C1 segment of cervical spinal cord (tissue), 14 donors: ENCODE measurements around the gene NFIC.
"Not testable (repeated sequence)": the region's sequence is repeated elsewhere in the genome, so short reads cannot be mapped to it uniquely, and the experiment has no call there.

ENCODE experiments used
- DNase-seq, 14 donors: peaks; one replicate each; lab custom pipeline; 2025; lab: John Stamatoyannopoulos, UW

NFIC gene

DNA sequence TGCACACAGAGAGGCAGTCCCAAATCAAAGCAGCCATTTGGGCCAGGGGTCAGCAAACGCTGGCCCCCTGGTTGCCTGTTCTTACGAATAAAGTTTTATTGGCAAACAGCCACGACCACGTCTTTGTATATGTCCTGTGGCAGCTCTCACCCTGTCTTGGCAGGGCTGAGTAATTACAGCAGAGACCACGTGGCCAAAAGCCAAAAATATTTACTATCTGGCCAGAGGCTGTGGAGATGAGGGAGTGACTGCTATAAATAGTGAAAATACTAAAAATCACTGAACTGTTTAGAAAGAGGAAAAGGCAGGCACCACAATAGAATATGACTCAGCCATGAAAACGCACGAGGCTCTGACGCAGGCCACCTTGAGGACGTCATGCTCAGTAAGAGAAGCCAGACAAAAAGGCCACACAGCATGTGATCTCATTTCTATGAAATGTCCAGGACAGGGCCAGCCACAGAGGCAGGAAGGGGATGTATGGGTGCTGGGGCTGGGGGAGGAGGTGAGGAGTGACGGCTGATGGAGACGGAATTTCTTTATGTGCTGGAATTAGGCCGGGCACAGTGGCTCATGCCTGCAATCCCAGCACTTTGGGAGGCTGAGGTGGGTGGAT, 84.5 kb downstream of the NFIC start:
- peak in 3 of 14 donors; percentile 18 to 51 (median 43) for DNase-seq

DNA sequence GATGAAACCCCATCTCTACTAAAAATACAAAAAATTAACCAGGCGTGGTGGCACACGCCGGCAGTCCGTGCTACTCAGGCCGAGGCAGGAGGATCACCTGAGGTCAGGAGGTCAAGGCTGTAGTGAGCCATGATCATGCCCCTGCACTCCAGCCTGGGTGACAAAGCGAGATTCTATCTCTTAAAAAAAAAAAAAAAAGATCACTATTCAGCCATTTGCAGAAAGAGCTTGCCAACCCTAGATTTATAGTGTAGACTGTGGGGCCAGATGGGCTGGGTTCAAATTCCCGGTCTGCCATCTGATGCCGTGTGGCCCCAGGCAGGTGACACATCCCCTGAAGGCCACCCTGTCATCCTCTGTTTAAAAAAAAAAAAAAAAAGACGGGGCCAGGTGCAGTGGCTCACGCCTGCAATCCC, 85.1 kb downstream of the NFIC start:
- DNase-seq: no peak

- no peak for DNase-seq
These were observed 86.0 kb downstream of the NFIC start for GRCh38 chr19:3452171-3452941.

DNA sequence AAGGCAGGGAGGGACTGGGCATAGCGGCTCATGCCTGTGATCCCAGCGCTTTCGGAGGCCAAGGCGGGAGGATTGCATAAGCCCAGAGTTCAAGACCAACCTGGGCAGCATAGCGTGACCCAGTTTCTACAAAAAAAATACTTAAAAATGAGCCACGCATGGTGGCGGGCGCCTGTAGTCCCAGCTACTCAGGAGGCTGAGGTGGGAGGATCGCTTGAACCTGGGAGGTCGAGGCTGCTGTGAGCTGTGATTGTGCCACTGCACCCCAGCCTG, 86.5 kb downstream of the NFIC start:
- not testable (repeated sequence) for DNase-seq

- DNase-seq: no peak
These were observed 87.5 kb downstream of the NFIC start for GRCh38 chr19:3453840-3454239.

GRCh38 chr19:3454656-3455392, 88.4 kb downstream of the NFIC start:
- no peak for DNase-seq

DNA sequence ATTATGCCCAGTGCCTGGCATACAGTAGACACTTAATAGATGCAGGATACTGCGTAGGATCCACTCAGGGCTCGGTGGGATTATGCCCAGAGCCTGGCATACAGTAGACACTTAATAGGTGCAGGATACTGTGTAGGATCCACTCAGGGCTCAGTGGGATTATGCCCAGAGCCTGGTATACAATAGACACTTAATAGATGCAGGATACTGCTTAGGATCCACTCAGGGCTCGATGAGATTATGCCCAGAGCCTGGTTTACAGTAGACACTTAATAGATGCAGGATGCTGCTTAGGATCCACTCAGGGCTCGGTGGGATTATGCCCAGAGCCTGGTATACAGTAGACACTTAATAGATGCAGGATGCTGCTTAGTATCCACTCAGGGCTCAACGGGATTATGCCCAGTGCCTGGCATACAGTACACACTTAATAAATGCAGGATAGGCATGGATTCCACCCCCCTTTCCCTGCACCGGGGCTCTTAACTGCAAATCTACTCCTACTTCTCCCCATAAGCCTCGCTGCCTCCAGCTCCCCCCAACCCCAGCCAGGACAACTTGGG, 89.1 kb downstream of the NFIC start:
- no peak for DNase-seq

DNA sequence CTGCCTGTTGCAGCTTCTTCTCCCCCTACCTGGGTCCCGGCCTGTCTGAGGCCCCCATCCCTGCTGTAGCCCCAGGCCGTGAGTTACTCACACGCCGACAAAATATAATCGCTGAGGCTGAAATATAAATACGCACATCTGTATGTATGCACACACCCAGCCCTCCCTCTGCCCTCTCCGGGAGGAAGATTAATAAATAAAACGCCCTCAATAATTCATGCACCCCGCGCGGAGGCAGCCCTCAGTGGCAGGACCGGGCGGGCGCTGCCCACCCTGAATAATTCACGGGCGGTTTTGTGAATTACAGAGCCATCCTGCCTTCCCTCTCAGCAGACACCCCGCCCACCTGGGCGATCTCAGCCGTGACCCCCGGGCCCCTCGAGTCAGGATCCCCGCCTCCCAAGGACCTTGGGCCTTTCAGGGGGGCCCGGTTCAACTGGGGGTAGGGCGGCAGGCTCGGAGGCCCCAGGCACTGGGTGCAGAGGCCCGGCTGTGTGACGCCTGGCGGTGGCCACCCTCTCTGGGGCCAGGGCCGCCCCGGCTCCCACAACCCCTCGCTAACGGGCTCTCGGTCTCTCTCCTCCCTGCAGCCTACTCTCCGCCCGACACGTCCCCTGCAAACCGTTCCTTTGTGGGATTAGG, 89.7 kb downstream of the NFIC start:
- DNase-seq: no peak

DNA sequence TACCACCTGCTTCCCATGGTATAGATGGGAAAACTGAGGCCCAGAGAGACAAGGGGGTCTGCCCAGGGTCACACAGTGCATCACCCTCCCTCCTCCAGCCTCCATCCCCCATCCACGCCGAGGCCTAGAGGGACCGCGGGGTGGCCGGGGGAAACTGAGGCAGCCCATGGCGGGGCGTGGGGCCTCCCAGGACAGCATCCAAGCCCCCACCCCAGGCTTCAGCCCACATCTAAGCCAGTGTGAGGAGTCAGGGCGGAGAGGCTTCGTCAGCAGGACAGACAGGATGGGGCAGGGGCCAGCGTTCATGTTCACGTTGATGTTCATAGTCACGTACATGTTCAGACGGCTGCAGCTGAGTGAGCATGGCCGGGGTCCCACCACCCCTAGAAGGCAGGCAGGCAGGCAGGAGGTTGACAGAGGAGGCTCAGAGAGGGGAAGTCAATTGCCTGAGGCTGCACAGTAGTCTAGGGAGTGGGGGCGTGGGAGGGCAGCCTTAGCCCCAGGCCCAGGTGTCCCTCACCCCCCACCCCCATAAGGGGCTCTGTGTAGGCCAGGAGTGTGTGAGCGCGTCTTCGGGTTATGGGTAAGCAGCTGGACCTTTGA, 90.6 kb downstream of the NFIC start:
- no peak for DNase-seq

- peak in 2 of 14 donors; percentile 20 to 38 for DNase-seq
These were observed 91.3 kb downstream of the NFIC start for GRCh38 chr19:3457528-3458228.

DNA sequence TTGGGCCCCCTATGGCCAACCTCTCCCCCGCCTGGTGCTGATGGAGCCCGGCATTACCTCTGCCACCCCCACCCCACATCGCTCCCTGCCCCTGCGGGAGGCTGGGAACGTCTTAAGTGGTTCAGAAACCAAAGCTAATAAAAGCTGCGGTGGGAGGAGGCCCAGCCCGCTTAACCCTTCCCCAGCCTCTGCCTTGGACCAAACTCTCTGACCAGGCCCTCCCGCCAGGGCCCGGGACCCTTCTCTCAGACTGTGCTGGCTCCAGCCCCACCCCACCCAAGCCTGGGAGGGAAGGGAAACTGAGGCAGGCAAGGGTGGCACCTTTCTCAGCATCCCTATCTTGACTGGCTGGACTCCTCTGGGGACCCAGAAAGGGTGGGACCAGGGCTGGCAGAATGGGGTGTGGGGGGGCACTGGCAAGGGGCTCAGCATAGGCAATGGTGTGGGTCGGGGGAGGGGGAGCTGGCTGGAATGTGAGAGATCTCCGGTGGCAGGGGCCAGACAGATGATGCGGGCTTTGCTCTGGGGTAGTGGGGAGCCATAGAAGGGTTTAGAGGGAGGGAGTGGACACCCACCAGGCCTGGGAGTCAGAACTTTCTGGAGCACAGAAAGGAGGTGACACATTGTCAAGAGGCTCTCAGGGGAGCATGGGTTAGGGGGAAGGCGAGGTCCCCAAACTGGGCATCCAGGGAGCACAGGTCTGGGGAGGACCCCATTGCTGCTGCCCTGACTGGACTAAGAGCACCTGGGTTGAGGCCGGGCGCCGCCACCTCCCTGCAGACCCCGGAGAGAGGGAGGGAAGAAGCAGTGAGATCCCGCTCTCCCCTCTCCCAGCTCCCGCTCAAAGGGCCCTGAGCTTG, 92.1 kb downstream of the NFIC start:
- DNase-seq: peak in 3 of 14 donors; percentile 14 to 47 (median 45)

GRCh38 chr19:3459089-3459881, 92.9 kb downstream of the NFIC start:
- peak in 12 of 14 donors; percentile 16 to 85 (median 64) for DNase-seq

DNA sequence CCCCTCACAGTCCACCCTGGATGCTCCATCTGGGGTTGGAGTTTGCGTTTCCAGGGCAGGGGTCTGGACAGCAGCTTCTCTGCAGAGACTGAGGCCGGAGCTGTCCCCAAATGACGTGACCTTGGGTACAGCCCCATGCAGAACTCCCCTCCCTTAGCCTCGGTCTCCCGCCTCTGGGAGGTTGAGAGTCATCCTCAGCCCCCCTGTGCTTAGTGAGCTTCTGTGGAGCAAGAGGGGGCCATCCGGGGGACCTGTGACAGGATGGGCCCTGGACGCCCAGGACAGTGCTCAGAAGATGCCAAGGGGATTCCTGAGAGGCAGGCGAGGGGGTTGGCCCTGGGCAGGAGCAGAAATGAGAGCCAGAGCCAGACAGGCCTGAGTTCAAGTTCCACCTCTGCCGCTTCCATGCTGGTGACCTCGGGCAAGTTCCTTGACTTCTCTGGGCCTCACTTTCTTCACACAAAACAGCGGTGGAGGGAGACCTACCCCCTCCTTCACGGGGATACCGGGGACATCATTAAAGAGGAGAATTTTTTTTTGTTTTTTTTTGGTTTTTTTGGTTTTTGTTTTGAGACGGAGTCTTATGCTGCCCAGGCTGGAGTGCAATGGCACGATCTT, 93.7 kb downstream of the NFIC start:
- DNase-seq: peak in 1 of 14 donors; percentile 57

DNA sequence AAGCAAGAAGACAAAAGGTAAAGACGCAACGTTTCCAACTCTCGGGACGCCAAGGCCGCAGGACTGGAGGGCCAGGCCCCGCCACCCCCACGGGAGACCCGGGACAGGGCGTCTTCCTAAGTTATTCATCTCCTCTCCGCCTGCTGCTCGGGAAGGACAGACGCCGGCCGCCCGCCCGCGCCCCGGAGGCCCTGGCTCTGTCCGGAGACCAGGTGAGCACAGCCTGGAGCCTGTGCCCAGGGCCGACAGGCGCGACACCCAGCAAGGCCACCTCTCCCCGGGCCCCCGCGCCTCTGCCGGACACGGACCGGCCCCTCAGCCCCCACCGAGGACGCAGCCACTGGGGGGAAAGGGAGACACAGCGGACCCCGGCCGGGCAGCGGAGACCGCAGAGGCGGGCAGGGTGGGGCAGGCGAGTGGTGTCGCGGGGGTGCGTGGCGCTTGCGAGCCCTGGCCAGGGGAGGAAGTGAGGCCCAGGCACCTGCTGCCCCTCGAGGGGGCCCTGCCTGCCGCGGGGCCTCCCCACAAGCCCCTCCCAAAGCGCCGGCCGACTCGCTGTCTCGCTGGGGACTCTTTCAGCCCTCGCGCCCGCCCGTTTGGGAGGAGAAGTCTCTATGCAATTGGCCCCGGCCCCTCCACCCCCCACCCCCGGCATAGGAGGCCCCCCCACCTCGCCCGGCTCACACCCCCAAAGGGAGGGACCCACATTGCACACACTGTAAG, 96.8 kb downstream of the NFIC start:
- no peak for DNase-seq

GRCh38 chr19:3463714-3464586, 97.6 kb downstream of the NFIC start:
- no peak for DNase-seq

DNA sequence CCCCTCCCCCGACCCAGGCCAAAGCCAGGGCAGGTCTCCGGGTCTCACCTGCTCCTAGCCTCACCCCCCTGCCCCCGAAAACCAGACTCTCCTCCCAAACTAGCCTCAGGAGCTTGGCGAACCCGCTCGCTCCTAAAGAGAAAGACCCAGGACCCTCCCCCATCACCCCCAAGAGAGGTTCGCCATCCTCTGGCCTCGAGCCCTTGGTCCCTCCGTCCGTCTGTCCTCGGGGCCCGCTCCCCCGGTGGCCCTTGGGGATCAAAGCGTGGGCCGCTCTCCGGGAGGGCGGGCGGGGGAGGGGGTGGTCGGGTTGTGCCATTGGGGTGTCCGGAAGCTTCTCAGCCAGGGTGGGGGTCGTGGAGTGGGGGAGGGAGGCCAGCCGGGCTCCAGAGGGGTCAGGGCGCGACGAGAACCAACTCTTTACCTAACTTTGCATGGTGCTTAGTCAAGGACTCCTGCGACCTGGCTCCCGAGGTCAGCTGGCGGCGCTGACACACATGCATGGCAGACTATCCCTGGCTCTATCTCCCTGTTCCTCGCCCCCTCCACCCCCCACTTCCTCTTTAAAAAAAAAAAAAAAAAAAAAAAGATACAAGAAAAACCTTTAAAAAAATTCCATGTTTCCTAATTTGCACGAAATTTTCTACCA, 98.3 kb downstream of the NFIC start:
- no peak for DNase-seq
